ENCODE data around the gene MAP3K20. TPM values are rescaled to one million over a fixed set of nuclear protein-coding genes. Genes with fewer than 3 reads are reported as not detected.
"Not testable (repeated sequence)": the region's sequence is repeated elsewhere in the genome, so short reads cannot be mapped to it uniquely, and the experiment has no call there.

The MAP3K20 gene
- total and polyA plus RNA-seq, 10 of the 15 experiments (the other 5 are each of a cell fraction or from before 2014, with no cell fraction given) = 0.04 to 5.6 (median 2.3) TPM

- H2AFZ ChIP-seq (ENCODE audit: control insufficient read depth, low read depth, low read length); H3K79me2 ChIP-seq (ENCODE audit: control insufficient read depth, insufficient read depth, low read length); in situ Hi-C loops (cut with MboI); H3K36me3 ChIP-seq (ENCODE audit: control insufficient read depth in 2 of 2, insufficient read depth in 2 of 2, low read length in 1 of 2); H4K20me1 ChIP-seq (ENCODE audit: control insufficient read depth, insufficient read depth); POLR2A ChIA-PET; intact Hi-C loops (cut with micrococcal nuclease; ENCODE audit: unreplicated experiment); CTCF ChIA-PET; RAD21 ChIA-PET (ENCODE audit: unreplicated experiment); H3K4me2 ChIP-seq (ENCODE audit: control insufficient read depth, insufficient read depth); FAIRE-seq; H3K4me1 ChIP-seq (ENCODE audit: control insufficient read depth, insufficient read depth, low read length); H3K27me3 ChIP-seq (replicated peaks in 1 of 2; ENCODE audit: control insufficient read depth in 2 of 2, insufficient read depth in 2 of 2, low read length in 1 of 2); DNase-seq (ENCODE audit: low read depth, low spot score); ATAC-seq; H3K27ac ChIP-seq (ENCODE audit: control insufficient read depth, insufficient read depth); H3K4me3 ChIP-seq; H3K9ac ChIP-seq (ENCODE audit: control insufficient read depth, insufficient read depth, low read length); BruUV-seq (replicated peaks); SMC1A ChIA-PET (ENCODE audit: uncharacterized antibody, unreplicated experiment): not testable (repeated sequence)
- H3K9me3 ChIP-seq (replicated peaks; ENCODE audit: control insufficient read depth, insufficient read depth, low read length) = peaks cover 23% of the 10 kb centered on the region; the same call in 2 of the 3 replicates
- peak; percentile 67 for TF ChIP-seq NFYB (IDR thresholded peaks at IDR 0.05; ENCODE audit: insufficient read depth, low read depth, low read length)
- WGBS (ENCODE audit: insufficient coverage, insufficient replicate concordance, low lambda C conversion rate, missing lambda C conversion rate) = 94% methylated on average over 4 of the region's 4 CpGs
Measured at GRCh38 chr2:173301549-173301948, 225.9 kb downstream of the MAP3K20 start.

GRCh38 chr2:173305303-173305702, 229.7 kb downstream of the MAP3K20 start:
- Histone ChIP-seq H3K9ac (ENCODE audit: control insufficient read depth, insufficient read depth, low read length) (no peak overlapping the region), H3K4me3 (no peak overlapping the region), H3K27ac (ENCODE audit: control insufficient read depth, insufficient read depth) (no peak overlapping the region), H3K79me2 (ENCODE audit: control insufficient read depth, insufficient read depth, low read length) (no peaks in the 10 kb centered on the region), H2AFZ (ENCODE audit: control insufficient read depth, low read depth, low read length) (no peak overlapping the region), H3K4me1 (ENCODE audit: control insufficient read depth, insufficient read depth, low read length) (peaks cover 5% of the 10 kb centered on the region), H3K4me2 (ENCODE audit: control insufficient read depth, insufficient read depth) (no peak overlapping the region), H3K9me3 (replicated peaks; ENCODE audit: control insufficient read depth, insufficient read depth, low read length) (peaks cover 3% of the 10 kb centered on the region; the same call in 1 of the 3 replicates), H3K27me3 (replicated peaks in 1 of 2; ENCODE audit: control insufficient read depth in 2 of 2, insufficient read depth in 2 of 2, low read length in 1 of 2) (no peaks in the 10 kb centered on the region), H3K36me3 (ENCODE audit: control insufficient read depth in 2 of 2, insufficient read depth in 2 of 2, low read length in 1 of 2) (no peaks in the 10 kb centered on the region), H4K20me1 (ENCODE audit: control insufficient read depth, insufficient read depth) (no peaks in the 10 kb centered on the region)
- no peak for ATAC-seq
- WGBS (ENCODE audit: insufficient coverage, insufficient replicate concordance, low lambda C conversion rate, missing lambda C conversion rate) = 79% methylated on average over 2 of the region's 2 CpGs
- in situ Hi-C loops (cut with MboI) (no loop called here), intact Hi-C loops (cut with micrococcal nuclease; ENCODE audit: unreplicated experiment) (no loop called here)
- ChIA-PET RAD21 (ENCODE audit: unreplicated experiment) (no interaction called here), POLR2A (no interaction called here), CTCF (no interaction called here), SMC1A (ENCODE audit: uncharacterized antibody, unreplicated experiment) (no interaction called here)
- BruUV-seq (replicated peaks) = no TSS peak
- DNase-seq (ENCODE audit: low read depth, low spot score) = no peak
- FAIRE-seq = no peak
- TF ChIP-seq, protein P1, sequence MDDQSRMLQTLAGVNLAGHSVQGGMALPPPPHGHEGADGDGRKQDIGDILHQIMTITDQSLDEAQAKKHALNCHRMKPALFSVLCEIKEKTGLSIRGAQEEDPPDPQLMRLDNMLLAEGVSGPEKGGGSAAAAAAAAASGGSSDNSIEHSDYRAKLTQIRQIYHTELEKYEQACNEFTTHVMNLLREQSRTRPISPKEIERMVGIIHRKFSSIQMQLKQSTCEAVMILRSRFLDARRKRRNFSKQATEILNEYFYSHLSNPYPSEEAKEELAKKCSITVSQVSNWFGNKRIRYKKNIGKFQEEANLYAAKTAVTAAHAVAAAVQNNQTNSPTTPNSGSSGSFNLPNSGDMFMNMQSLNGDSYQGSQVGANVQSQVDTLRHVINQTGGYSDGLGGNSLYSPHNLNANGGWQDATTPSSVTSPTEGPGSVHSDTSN (IDR thresholded peaks at IDR 0.05; ENCODE audit: insufficient replicate concordance, low read depth, low read length) = no peak
- TF ChIP-seq RCOR1 (conservative IDR thresholded peaks at IDR 0.05; ENCODE audit: low read depth, low read length) = no peak
- TF ChIP-seq PAX5 (IDR thresholded peaks at IDR 0.05; ENCODE audit: borderline replicate concordance, low read depth, low read length) = no peak
- no peak for TF ChIP-seq NR2C2 (IDR thresholded peaks at IDR 0.05; ENCODE audit: borderline replicate concordance, control insufficient read depth, insufficient read length, low read depth)
- no peak for TF ChIP-seq CREM (IDR thresholded peaks at IDR 0.05; ENCODE audit: low read depth)
- TF ChIP-seq BMI1 (IDR thresholded peaks at IDR 0.05; ENCODE audit: borderline replicate concordance) = no peak
- no peak for TF ChIP-seq SREBF2 (IDR thresholded peaks at IDR 0.05; ENCODE audit: low read length)
- TF ChIP-seq MXI1 (IDR thresholded peaks at IDR 0.05; ENCODE audit: low read depth, low read length) = no peak
- no peak for TF ChIP-seq E2F8 (IDR thresholded peaks at IDR 0.05; ENCODE audit: low read depth, partially characterized antibody)
- TF ChIP-seq, protein P2, sequence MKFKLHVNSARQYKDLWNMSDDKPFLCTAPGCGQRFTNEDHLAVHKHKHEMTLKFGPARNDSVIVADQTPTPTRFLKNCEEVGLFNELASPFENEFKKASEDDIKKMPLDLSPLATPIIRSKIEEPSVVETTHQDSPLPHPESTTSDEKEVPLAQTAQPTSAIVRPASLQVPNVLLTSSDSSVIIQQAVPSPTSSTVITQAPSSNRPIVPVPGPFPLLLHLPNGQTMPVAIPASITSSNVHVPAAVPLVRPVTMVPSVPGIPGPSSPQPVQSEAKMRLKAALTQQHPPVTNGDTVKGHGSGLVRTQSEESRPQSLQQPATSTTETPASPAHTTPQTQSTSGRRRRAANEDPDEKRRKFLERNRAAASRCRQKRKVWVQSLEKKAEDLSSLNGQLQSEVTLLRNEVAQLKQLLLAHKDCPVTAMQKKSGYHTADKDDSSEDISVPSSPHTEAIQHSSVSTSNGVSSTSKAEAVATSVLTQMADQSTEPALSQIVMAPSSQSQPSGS (IDR thresholded peaks at IDR 0.05; ENCODE audit: low read length) = no peak
